GM19324 (cell line): ENCODE data around the gene PRH2.

Experiments used
- ATAC-seq: cut with Tn5 transposase; IDR thresholded peaks from one replicate; pipeline ENCODE4 v1.9.1; 2021; ENCODE audit warnings: mild to moderate bottlenecking, moderate library complexity; ENCODE audit not compliant: unreplicated experiment, low FRiP score

PRH2 gene

DNA sequence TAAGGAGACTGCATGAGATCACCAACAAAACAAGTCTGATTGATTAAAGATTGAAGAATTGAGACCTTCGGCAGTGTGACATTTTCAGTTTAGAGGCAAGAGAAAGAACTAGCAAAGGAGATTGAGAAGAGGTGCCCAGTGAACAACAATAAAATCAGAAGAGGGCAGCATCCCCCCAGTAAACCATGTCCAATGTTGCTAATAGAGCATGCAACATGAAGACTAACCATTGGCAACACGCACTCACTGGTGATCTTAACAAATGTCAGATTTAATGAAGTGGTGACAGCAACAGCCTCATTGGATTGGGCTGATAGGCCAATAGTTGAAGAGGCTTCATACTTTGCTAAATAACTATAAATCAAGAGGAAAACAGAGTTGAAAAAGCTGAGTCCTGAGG is 30.8 kb downstream of the PRH2 start:
- ATAC-seq: no peak

GRCh38 chr12:10960211-10960610 is 31.2 kb downstream of the PRH2 start:
- ATAC-seq: no peak

DNA sequence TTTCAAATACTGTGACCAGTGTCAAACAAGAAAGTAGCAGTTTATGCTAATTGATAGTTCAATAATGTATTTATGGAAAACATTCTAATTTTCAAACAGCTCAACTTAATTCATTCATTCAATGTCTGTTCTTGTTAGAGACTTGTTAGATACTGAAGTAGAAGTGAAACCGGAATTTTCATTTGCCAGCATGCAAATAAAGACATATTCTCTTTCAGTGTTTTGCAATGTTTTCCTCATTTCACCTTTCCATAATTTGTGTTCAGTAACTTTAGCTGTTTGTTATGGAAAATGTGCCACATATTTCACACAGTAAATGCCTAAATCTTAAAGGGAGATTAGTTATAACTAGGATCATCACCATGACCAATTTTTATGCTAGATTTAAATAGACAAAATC is 36.4 kb downstream of the PRH2 start:
- ATAC-seq: no peak

GRCh38 chr12:10966314-10966713 is 37.3 kb downstream of the PRH2 start:
- ATAC-seq: no peak

GRCh38 chr12:10967409-10967808 is 38.4 kb downstream of the PRH2 start:
- ATAC-seq: no peak

DNA sequence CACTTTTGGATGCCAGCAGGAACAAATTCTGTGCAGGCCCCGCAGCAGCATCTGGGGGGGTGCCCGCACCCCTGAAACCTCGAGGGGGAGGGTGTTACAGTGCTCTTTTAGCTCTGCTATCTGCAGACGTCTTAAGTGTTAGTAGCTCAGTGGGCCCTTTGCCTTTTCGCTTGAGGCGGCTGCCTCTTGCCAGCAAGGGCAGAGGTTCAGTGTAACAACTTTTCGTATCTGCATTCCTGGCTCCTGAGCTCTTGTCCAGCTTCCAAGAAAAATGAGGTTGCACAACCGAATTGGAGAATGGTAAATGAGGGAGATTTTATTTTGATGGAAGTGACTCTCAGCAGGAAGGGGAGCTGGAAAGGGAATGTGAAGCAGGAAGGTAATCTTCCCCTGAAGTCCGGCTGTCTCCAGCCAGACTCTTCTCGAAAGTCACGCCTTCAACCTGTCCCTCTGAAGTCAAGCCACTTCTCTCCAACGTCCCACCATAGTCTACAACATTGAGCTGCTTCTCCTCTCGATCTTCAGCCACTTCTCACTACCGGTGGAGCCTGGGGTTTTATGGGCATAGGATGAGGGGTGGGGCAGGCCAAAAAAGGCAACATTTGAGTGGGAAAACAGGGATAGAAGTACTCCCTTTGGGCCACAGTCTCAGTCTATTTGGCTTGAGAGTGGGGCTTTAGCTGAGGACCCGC is 39.9 kb downstream of the PRH2 start:
- no peak for ATAC-seq

DNA sequence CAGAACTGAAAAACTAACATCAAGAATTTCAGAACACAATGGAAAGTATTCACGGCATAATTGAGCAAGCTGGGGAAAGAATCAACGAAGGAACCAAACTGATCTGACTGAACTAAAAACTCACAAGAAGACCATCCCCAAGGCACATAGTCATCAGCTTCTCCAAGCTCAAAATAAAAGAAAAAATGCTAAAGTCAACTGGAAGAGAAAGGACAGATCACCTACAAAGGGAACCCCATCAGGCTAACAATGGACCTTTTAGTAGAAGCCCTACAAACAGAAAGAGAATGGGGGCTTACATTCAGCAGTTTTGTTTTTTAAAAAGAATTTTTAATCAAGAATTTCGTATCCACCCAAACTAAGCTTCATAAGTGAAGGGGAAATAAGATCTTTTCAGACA is 45.9 kb downstream of the PRH2 start:
- no peak for ATAC-seq

- no peak for ATAC-seq
Measured at GRCh38 chr12:10982244-10982643, 53.2 kb downstream of the PRH2 start.
